ENCODE results near the gene RASAL3. TPM values are rescaled to one million over a fixed set of nuclear protein-coding genes. Genes with fewer than 3 reads are reported as not detected.

RASAL3 gene
- total and polyA plus RNA-seq, 2 of the 4 experiments (the other 2 are of a cell fraction) = 0.07 TPM; not detected in 1

DNA sequence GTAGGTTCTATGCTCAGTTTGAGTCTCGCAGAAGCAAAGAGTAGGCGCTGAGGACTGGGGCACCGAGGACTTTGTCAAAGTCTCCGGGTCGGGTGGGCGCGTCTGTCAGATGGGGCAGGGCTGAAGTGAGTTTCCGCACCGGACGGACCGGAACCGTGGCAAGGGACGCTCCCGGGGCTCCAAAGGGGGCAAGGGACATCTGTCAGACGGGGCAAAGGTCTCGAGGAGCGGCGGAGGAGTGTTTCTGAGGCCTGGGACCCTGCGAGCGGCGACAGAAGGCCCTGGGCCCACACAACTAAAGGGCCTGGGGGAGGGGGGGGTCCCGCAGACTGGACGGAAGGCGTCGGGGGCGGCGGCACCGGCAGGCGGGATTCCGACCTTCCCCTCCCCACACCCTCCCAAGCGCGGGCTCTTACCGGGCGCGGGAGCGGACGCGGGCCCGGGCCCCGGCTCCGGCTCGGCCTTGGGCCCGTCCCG lies 32.3 kb downstream of the RASAL3 start:
- ChIA-PET CTCF (interaction anchor here (0.9 to 1.3 kb wide), 2 partner anchors 13 to 306 kb away, joined by 3 to 4 read pairs; partner anchors contain the start of gene AKAP8L), POLR2A (ENCODE audit: unreplicated experiment) (interaction anchor here (0.8 kb wide), 2 partner anchors 11 to 16 kb away, joined by 3 read pairs; no protein-coding TSS in a partner anchor)
- peak overlapping the region; percentile 82 for H2AFZ ChIP-seq (replicated peaks; ENCODE audit: low read length, poor library complexity)
- H3K4me3 ChIP-seq (ENCODE audit: insufficient read depth, low read depth, low read length) = peak overlapping the region; percentile 100
- no peak overlapping the region for H2BK15ac ChIP-seq (ENCODE audit: low read depth, low read length)
- peak overlapping the region; percentile 81 for H3K14ac ChIP-seq (replicated peaks; ENCODE audit: low read depth, low read length)
- dilution Hi-C loops (cut with HindIII; ENCODE audit: low sequenced_read_pairs, unreplicated experiment) = no loop called here
- no peaks in the 10 kb centered on the region for H3K9me3 ChIP-seq (ENCODE audit: control insufficient read depth, insufficient read depth, low read length)
- H3K4ac ChIP-seq (ENCODE audit: low read depth, low read length) = peak overlapping the region; percentile 24
- ATAC-seq (ENCODE audit: low read depth) = peak; percentile 13
- peaks cover 10 to 47% of the 10 kb centered on the region in 2 experiments for H3K79me1 ChIP-seq (ENCODE audit: low read depth in 1 of 2, low read length in 2 of 2)
- peak overlapping the region; percentile 65; the same call in 1 of the 2 replicates for H3K56ac ChIP-seq (ENCODE audit: extremely low read depth, insufficient read depth, low read length)
- DNase-seq = no peak
- peak overlapping the region; percentile 11; the same call in 1 of the 2 replicates for H3K18ac ChIP-seq (ENCODE audit: low read depth, low read length)
- peak overlapping the region; percentile 98 for H3K9ac ChIP-seq (ENCODE audit: low read depth, low read length)
- peak overlapping the region; percentile 71 for H2AK5ac ChIP-seq (ENCODE audit: low read depth, low read length)
- H3K27ac ChIP-seq (ENCODE audit: insufficient read depth, low read length) = peak overlapping the region; percentile 96
- WGBS, 2 experiments (ENCODE audit: extremely low coverage in 2 of 2, insufficient read length in 1 of 2) = 2% methylated on average over 11 of the region's 44 CpGs; no CpG with 5 or more reads in 1 of the 2 experiments
- peak overlapping the region; percentile 74; the same call in 1 of the 2 replicates for H4K5ac ChIP-seq (ENCODE audit: low read depth, low read length)
- H3K4me2 ChIP-seq (ENCODE audit: low read depth, low read length) = peak overlapping the region; percentile 99
- intact Hi-C loops (cut with micrococcal nuclease) = loop anchor here (5.0 kb wide), 1 partner anchor 125 kb away; no protein-coding TSS in a partner anchor
- in situ Hi-C loops (cut with MboI; ENCODE audit: low sequenced_read_pairs) = loop anchor here (25.0 kb wide), 1 partner anchor 870 kb away; the partner anchor contains the start of gene NDUFB7
- peak overlapping the region; percentile 5; the same call in 1 of the 2 replicates for H3K23ac ChIP-seq (ENCODE audit: low read depth, low read length)
- peak overlapping the region; percentile 96 for H2AK9ac ChIP-seq (replicated peaks; ENCODE audit: low read depth, low read length, poor library complexity)
- H4K20me1 ChIP-seq (ENCODE audit: insufficient read depth, low read length) = peaks cover 40% of the 10 kb centered on the region
- peak overlapping the region; percentile 56 to 80; a peak in 3 of 4 replicates for H4K8ac ChIP-seq (ENCODE audit: low read depth in 2 of 2, low read length in 2 of 2)
- no TSS peak for BruUV-seq (replicated peaks)
- peaks cover 19% of the 10 kb centered on the region; the same call in 1 of the 2 replicates for H3K36me3 ChIP-seq (ENCODE audit: control insufficient read depth, insufficient read depth, low read length)
- H3K9me1 ChIP-seq (ENCODE audit: insufficient read depth, low read length) = peaks cover 12% of the 10 kb centered on the region; the same call in 1 of the 2 replicates
- no peak overlapping the region for H2BK120ac ChIP-seq (ENCODE audit: low read depth, low read length)
- H4K91ac ChIP-seq (ENCODE audit: insufficient read depth, low read depth, low read length) = peak overlapping the region; percentile 44
- H3K27me3 ChIP-seq (ENCODE audit: control insufficient read depth, insufficient read depth, low read length) = no peaks in the 10 kb centered on the region
- H2BK20ac ChIP-seq (ENCODE audit: low read depth, low read length) = no peak overlapping the region
- TF ChIP-seq BHLHE40 (IDR thresholded peaks at IDR 0.05; ENCODE audit: low read depth, low read length) = no peak
- TF ChIP-seq, protein P1, sequence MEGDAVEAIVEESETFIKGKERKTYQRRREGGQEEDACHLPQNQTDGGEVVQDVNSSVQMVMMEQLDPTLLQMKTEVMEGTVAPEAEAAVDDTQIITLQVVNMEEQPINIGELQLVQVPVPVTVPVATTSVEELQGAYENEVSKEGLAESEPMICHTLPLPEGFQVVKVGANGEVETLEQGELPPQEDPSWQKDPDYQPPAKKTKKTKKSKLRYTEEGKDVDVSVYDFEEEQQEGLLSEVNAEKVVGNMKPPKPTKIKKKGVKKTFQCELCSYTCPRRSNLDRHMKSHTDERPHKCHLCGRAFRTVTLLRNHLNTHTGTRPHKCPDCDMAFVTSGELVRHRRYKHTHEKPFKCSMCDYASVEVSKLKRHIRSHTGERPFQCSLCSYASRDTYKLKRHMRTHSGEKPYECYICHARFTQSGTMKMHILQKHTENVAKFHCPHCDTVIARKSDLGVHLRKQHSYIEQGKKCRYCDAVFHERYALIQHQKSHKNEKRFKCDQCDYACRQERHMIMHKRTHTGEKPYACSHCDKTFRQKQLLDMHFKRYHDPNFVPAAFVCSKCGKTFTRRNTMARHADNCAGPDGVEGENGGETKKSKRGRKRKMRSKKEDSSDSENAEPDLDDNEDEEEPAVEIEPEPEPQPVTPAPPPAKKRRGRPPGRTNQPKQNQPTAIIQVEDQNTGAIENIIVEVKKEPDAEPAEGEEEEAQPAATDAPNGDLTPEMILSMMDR (conservative IDR thresholded peaks at IDR 0.05; ENCODE audit: low read depth, low read length) = no peak
- no peak for TF ChIP-seq SMC3 (IDR thresholded peaks at IDR 0.05; ENCODE audit: low read depth, low read length)
- TF ChIP-seq RAD21 (IDR thresholded peaks at IDR 0.05; ENCODE audit: low read length) = no peak
- no peak for TF ChIP-seq FOS (IDR thresholded peaks at IDR 0.05; ENCODE audit: low read depth, low read length)
- TF ChIP-seq RFX5 (IDR thresholded peaks at IDR 0.05; ENCODE audit: low read depth, low read length) = no peak
- TF ChIP-seq MAFK (IDR thresholded peaks at IDR 0.05; ENCODE audit: low read depth, low read length) = no peak
- no peak for TF ChIP-seq CEBPB (IDR thresholded peaks at IDR 0.05; ENCODE audit: low read depth, low read length)
- TF ChIP-seq, protein P2, sequence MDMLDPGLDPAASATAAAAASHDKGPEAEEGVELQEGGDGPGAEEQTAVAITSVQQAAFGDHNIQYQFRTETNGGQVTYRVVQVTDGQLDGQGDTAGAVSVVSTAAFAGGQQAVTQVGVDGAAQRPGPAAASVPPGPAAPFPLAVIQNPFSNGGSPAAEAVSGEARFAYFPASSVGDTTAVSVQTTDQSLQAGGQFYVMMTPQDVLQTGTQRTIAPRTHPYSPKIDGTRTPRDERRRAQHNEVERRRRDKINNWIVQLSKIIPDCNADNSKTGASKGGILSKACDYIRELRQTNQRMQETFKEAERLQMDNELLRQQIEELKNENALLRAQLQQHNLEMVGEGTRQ (IDR thresholded peaks at IDR 0.05; ENCODE audit: low read depth, low read length) = no peak
- no peak for TF ChIP-seq POLR2A (IDR thresholded peaks at IDR 0.05; ENCODE audit: low read depth, low read length)
- no peak for TF ChIP-seq MXI1 (IDR thresholded peaks at IDR 0.05; ENCODE audit: borderline replicate concordance, low read depth, low read length)
- no peak; the same call in 1 of the 2 replicates for TF ChIP-seq MAZ (IDR thresholded peaks at IDR 0.05; ENCODE audit: borderline replicate concordance, low read depth, low read length)
- TF ChIP-seq RCOR1 (IDR thresholded peaks at IDR 0.05; ENCODE audit: insufficient replicate concordance, low read length) = no peak
- TF ChIP-seq, protein P3, sequence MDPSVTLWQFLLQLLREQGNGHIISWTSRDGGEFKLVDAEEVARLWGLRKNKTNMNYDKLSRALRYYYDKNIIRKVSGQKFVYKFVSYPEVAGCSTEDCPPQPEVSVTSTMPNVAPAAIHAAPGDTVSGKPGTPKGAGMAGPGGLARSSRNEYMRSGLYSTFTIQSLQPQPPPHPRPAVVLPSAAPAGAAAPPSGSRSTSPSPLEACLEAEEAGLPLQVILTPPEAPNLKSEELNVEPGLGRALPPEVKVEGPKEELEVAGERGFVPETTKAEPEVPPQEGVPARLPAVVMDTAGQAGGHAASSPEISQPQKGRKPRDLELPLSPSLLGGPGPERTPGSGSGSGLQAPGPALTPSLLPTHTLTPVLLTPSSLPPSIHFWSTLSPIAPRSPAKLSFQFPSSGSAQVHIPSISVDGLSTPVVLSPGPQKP (IDR thresholded peaks at IDR 0.05; ENCODE audit: borderline replicate concordance, low read depth, low read length) = no peak
- H3K4me1 ChIP-seq (ENCODE audit: control insufficient read depth, insufficient read depth, low read length) = peaks cover 25% of the 10 kb centered on the region
- peak overlapping the region; percentile 71 for H2BK5ac ChIP-seq (ENCODE audit: low read depth, low read length, poor library complexity, severe bottlenecking)
